GM10248 (cell line): Measurements from ENCODE around the gene NQO2.

Experiments used
- CTCF ChIA-PET: fragments of 300-600 bp; sonication (Branson Sonifier 250); formaldehyde crosslinking; extraction: SDS; loops from one replicate; lab custom pipeline; 2021; ENCODE audit warnings: antibody characterized with exemption; lab: Yijun Ruan, JAX
- POLR2A ChIA-PET: fragments of 350-650 bp; sonication (Branson Sonifier 250); formaldehyde crosslinking; extraction: SDS; loops from one replicate; lab custom pipeline; 2020; ENCODE audit warnings: antibody characterized with exemption; lab: Yijun Ruan, JAX
- DNase-seq: peaks from one replicate; pipeline ENCODE4 v3.0.0; 2012; ENCODE audit errors: extremely low spot score
- CTCF ChIP-seq: IDR thresholded peaks from 2 replicates; pipeline ENCODE4 v1.5.1; 2012; ENCODE audit warnings: mild to moderate bottlenecking, low read depth; ENCODE audit errors: extremely low read depth, missing control alignments, control extremely low read depth

NQO2 gene

GRCh38 chr6:2988094-2988425 is 11.6 kb upstream of the NQO2 start:
- no peak for DNase-seq
- TF ChIP-seq CTCF = no peak
- ChIA-PET POLR2A (interaction anchor here (0.6 to 2.5 kb wide), 2 partner anchors 76 to 223 kb away, joined by 3 to 12 read pairs; partner anchors contain the start of gene WRNIP1), CTCF (interaction anchor here (1.0 to 5.1 kb wide), 17 partner anchors 10 to 249 kb away, joined by 3 to 44 read pairs (median 4); partner anchors contain the start of genes NQO2, RIPK1 and SERPINB9)

GRCh38 chr6:2988426-2989331 is 11.0 kb upstream of the NQO2 start:
- ChIA-PET POLR2A (interaction anchor here (0.6 to 2.5 kb wide), 3 partner anchors 75 to 512 kb away, joined by 3 to 12 read pairs (median 3); no protein-coding TSS in a partner anchor), CTCF (interaction anchor here (0.9 to 5.1 kb wide), 30 partner anchors 9 to 249 kb away, joined by 3 to 44 read pairs (median 4); partner anchors contain the start of genes SERPINB1 and SERPINB9)
- peak; percentile 74 for TF ChIP-seq CTCF
- peak; percentile 75 for DNase-seq

DNA sequence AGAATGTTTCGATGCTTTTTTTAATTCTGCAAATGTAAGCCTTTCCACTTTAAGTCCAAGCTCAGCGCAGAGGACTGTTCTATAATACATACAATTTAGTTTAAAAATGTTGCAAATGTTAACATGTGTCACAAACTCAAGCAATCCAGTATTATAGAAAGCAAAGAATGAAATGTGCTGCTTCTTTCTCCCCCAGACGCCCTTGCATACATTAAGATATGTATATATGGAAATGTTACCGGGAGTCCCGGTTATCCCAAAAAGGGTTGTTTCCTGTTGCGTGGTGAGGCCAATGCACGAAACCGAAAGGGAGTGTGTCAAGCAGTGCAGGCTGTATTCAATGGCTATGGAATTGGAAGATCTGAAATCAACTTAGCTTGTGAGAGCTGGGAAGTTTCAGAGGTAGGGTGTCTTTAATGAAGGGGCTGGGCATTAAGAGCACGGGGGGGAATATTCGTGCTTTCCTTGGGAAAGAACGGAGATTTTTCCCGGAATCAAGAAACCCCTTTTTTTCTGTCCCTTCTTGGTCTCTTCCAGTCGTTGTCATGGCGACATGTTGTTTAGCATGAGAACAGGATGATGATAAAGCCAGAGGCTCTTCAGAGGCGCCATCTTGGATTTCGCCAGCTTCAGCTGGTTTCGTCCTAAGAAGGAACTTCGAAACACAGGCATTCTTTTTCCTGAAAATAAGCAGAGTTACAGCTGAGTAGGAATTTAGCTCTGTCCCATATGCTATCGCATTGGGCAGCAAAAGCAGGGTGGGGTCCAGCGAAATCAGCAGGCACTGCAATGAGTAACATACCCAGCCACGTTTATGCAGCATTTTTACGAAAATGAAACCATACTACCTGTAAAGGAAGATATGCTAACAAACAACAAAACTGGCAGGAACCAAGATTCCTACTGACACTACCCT is 10.1 kb upstream of the NQO2 start:
- ChIA-PET CTCF (interaction anchor here (0.8 to 5.1 kb wide), 38 partner anchors 8 to 743 kb away, joined by 3 to 44 read pairs (median 4); partner anchors contain the start of genes NQO2, SERPINB1 and WRNIP1), POLR2A (interaction anchor here (0.5 to 2.5 kb wide), 4 partner anchors 25 to 511 kb away, joined by 3 to 12 read pairs (median 3); no protein-coding TSS in a partner anchor)
- peak; percentile 75 for DNase-seq
- TF ChIP-seq CTCF = no peak

DNA sequence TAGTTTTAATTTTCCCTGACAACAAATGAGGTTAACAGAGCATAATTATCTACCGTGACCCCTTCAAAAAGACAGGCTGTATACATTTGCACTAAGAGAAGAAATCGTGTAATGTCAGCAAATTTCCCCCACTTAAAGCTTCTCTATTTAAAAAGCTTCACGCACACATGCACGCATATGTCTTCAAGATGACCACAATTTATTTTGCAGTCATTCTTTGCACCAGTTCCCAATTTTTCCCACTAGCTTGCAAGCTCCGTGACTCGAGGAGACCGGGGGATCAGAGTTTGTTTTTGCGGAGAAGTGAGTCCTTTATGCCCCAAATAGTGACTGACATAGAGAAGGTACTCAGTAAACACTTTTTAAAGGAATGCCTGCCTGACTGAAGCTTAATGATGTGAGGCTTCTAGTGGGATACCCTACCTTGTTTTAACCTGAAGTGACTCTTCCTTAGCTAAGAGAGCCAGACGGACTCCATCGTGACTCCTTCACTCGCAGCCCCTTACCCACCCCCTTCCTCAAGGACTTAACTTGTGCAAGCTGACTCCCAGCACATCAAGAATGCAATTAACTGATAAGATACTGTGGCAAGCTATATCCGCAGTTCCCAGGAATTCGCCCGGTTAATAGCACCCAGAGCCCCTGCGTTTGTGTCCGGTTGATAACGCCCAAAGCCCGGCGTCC is 9.3 kb upstream of the NQO2 start:
- no peak for TF ChIP-seq CTCF
- ChIA-PET CTCF (interaction anchor here (0.7 to 5.1 kb wide), 30 partner anchors 9 to 742 kb away, joined by 3 to 44 read pairs (median 4); partner anchors contain the start of genes NQO2, SERPINB1 and WRNIP1), POLR2A (interaction anchor here (0.6 to 2.5 kb wide), 2 partner anchors 24 to 73 kb away, joined by 3 to 12 read pairs; no protein-coding TSS in a partner anchor)
- no peak for DNase-seq

- POLR2A ChIA-PET = no interaction called here
- no peak for TF ChIP-seq CTCF
- DNase-seq = no peak
- CTCF ChIA-PET = interaction anchor here (0.7 to 5.1 kb wide), 21 partner anchors 8 to 741 kb away, joined by 3 to 44 read pairs (median 4); partner anchors contain the start of genes NQO2 and WRNIP1
These were observed 8.7 kb upstream of the NQO2 start for GRCh38 chr6:2990932-2991506.
